LNCaP clone FGC (cell line): ENCODE data around the gene KCTD8.

ENCODE experiments used
- DNase-seq: peaks from one replicate; pipeline ENCODE4 v3.0.0-alpha.2; 2011; ENCODE audit warnings: low read depth
- H3K4me3 ChIP-seq: 2 replicates; pipeline ENCODE4 v1.5.1; 2011; ENCODE audit warnings: mild to moderate bottlenecking, low read depth, low read length, control low read depth
- CTCF ChIP-seq: IDR thresholded peaks from 2 replicates; pipeline ENCODE4 v1.5.1; 2012; ENCODE audit warnings: mild to moderate bottlenecking; ENCODE audit not compliant: control insufficient read depth, insufficient read depth; ENCODE audit errors: extremely low read depth

The KCTD8 gene

GRCh38 chr4:44447563-44448504, 775 bp downstream of the KCTD8 start:
- H3K4me3 ChIP-seq, result no peak overlapping the region; the same call in 1 of the 2 replicates
- TF ChIP-seq CTCF, result no peak
- no peak for DNase-seq

DNA sequence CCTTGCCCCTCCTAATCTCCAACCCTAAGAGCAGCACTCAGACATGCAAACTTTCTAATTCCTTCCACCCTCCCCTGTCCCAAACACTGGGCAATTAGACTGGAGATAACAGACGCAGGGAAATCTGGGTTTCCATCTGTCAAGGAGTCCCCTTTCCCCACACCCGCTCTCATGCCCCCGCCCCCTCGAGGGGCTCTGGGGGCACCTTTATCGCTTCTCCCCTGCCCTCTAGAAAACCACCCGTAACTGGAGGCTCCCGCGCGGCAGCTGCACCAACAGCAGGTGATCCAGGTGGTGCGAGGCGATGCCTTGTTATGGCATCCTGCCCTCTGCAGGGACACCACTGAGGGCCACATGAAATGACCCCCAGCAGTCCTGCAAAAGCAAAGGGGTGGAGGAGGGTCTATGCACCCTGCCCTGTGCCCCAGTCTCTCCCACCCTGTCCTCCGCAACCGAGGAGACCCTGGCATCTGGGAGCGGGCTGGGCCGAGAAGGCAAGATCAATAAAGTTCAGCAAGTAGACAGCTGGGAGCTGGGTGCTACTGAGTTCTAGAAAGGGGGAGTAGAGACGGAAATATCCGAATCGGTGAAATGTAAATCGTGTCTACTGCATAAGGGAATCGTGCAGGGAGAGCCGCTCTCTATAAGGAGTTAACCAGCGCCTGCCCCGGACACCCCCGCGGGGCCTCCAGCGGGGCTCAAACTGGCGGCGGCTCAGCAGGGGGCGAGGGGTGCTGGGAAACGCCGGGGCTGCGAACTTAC, 1.6 kb downstream of the KCTD8 start:
- no peak overlapping the region for H3K4me3 ChIP-seq
- DNase-seq, result no peak

DNA sequence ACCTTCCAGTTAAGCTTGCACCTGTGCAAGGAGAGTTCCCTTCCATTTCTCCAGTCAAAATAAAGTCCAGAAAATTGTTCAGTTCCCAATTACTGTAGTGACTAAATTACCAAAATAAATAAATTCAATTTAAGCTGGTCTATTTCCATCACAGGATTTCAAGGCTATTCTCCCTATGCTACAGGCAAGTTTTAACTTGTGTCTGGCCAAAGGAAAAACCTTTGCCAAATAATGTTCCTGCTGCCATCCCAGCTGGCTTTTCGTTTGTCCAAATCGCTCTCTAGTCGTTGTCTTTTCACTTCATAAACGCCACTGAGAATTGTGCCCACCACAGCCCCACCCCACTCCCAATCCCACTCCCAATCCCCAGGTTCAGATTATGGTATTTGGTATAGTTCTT, 2.4 kb downstream of the KCTD8 start:
- DNase-seq, result no peak
- H3K4me3 ChIP-seq, result no peak overlapping the region
- TF ChIP-seq CTCF, result no peak

More for the DNA sequence above, 1.6 kb downstream of the KCTD8 start:
- TF ChIP-seq CTCF, result no peak

GRCh38 chr4:44438687-44439086, 9.9 kb downstream of the KCTD8 start:
- TF ChIP-seq CTCF, result no peak
- no peak overlapping the region for H3K4me3 ChIP-seq
- no peak for DNase-seq

GRCh38 chr4:44434247-44434646, 14.4 kb downstream of the KCTD8 start:
- H3K4me3 ChIP-seq, result no peak overlapping the region
- no peak for TF ChIP-seq CTCF
- no peak for DNase-seq

GRCh38 chr4:44425614-44426208, 22.9 kb downstream of the KCTD8 start:
- peak; percentile 80 for TF ChIP-seq CTCF
- no peak overlapping the region for H3K4me3 ChIP-seq
- DNase-seq, result no peak
